ENCODE data around the gene KLF13.

Gene KLF13

DNA sequence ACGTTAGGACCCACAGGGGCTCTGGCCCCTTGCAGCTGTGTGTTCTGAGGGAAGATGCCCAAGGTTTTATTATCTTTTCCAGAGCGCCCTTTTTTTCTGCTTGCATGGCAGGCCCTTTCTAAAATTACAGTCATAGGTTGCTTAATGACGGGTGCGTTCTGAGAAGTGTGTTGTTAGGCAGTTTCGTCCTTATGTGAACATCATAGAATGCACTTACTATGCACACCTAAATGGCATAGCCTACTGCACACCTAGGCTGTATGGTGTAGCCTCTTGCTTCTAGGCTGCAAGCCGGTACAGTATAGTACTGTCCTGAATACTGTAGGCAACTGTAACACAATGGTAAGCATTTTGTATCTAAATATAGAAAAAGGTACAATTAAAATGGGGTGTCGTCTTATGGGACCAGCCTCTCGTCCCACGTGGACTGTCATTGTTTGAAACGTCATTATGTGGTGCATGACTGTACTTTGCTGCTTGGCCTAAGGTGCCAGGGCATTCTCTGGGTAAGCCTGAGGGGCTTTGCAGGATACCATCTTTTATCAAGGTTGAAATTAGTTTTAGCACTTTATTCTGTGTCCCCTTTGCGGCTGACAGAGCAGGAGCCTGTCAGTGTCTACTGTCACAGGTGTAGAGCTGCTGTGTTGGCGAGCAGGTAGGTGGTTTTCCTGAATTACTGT lies 10.9 kb downstream of the KLF13 start:
- Histone ChIP-seq H3F3A (ENCODE audit: insufficient read depth, low read length) (0 out of 2 replicates have a peak, but pooled peaks cover 5% of the 10 kb centered on the region), H3K4me2 (ENCODE audit: low read length) (peak overlapping the region; percentile 63), H3K9ac (ENCODE audit: low read length) (peak overlapping the region; percentile 39; the same call in 1 of the 2 replicates)

DNA sequence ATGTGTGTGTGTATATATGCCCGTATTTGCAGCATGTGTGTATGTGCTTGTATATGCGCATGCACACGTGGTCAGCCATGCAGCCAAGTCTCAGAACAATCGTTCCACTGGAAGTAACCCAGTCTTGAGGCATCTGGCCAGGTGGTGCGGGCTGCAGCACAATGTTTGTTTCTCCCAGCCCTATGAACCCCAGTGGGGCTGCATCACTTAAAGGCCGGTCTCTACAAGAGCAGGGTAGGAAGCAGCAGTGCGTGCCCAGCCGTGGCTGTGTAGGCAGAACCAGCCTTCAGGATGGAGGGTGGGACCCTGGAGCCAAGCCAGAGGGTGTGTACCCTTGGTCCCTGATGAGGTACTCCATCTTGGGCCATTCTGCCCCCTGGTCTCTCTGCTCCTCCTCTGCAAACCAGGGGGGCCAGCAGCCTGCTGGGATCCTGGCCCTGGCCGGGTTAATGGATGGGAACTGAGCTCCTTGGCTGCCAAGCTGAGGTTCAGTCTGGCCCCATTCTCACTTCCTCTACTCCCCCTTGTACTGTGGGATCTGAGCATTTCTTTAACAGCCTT lies 11.8 kb downstream of the KLF13 start:
- Histone ChIP-seq H3K27ac (ENCODE audit: low read depth, low read length, poor library complexity, severe bottlenecking) (peak overlapping the region; percentile 90), H4K20me1 (ENCODE audit: insufficient read depth, low read length) (no peaks in the 10 kb centered on the region), H2AFZ (ENCODE audit: low read length) (no peak overlapping the region), H3K9me2 (ENCODE audit: low read depth, low read length) (no peaks in the 10 kb centered on the region), H3K9me3 (ENCODE audit: low read length) (no peaks in the 10 kb centered on the region), H3K27me3 (ENCODE audit: insufficient read depth, low read length) (no peaks in the 10 kb centered on the region), H3K4me3 (ENCODE audit: low read depth, low read length, poor library complexity, severe bottlenecking) (peak overlapping the region; percentile 28), H3K9ac (ENCODE audit: low read length) (peak overlapping the region; percentile 44; the same call in 1 of the 2 replicates), H3F3A (ENCODE audit: insufficient read depth, low read length) (0 out of 2 replicates have a peak, but pooled peaks cover 5% of the 10 kb centered on the region), H3K36me3 (ENCODE audit: insufficient read depth, low read length) (peaks cover 9% of the 10 kb centered on the region; the same call in 1 of the 2 replicates), H3K79me2 (ENCODE audit: insufficient read depth, low read length) (peaks cover 90% of the 10 kb centered on the region), H3K4me2 (ENCODE audit: low read length) (peak overlapping the region; percentile 63), H3K4me1 (ENCODE audit: insufficient read depth, low read length, severe bottlenecking) (peaks cover 100% of the 10 kb centered on the region)
- no peak for TF ChIP-seq EZH2 (IDR thresholded peaks at IDR 0.05; ENCODE audit: borderline replicate concordance, low read length)
- TF ChIP-seq, protein P1, sequence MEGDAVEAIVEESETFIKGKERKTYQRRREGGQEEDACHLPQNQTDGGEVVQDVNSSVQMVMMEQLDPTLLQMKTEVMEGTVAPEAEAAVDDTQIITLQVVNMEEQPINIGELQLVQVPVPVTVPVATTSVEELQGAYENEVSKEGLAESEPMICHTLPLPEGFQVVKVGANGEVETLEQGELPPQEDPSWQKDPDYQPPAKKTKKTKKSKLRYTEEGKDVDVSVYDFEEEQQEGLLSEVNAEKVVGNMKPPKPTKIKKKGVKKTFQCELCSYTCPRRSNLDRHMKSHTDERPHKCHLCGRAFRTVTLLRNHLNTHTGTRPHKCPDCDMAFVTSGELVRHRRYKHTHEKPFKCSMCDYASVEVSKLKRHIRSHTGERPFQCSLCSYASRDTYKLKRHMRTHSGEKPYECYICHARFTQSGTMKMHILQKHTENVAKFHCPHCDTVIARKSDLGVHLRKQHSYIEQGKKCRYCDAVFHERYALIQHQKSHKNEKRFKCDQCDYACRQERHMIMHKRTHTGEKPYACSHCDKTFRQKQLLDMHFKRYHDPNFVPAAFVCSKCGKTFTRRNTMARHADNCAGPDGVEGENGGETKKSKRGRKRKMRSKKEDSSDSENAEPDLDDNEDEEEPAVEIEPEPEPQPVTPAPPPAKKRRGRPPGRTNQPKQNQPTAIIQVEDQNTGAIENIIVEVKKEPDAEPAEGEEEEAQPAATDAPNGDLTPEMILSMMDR (IDR thresholded peaks at IDR 0.05; ENCODE audit: low read length): no peak

More for the DNA sequence above, 10.9 kb downstream of the KLF13 start:
- no peaks in the 10 kb centered on the region for H3K27me3 ChIP-seq (ENCODE audit: insufficient read depth, low read length)
- H3K27ac ChIP-seq (ENCODE audit: low read depth, low read length, poor library complexity, severe bottlenecking): peak overlapping the region; percentile 90
- H3K4me3 ChIP-seq (ENCODE audit: low read depth, low read length, poor library complexity, severe bottlenecking): peak overlapping the region; percentile 28
- peaks cover 9% of the 10 kb centered on the region; the same call in 1 of the 2 replicates for H3K36me3 ChIP-seq (ENCODE audit: insufficient read depth, low read length)
- no peaks in the 10 kb centered on the region for H3K9me2 ChIP-seq (ENCODE audit: low read depth, low read length)
- peaks cover 100% of the 10 kb centered on the region for H3K4me1 ChIP-seq (ENCODE audit: insufficient read depth, low read length, severe bottlenecking)
- no peaks in the 10 kb centered on the region for H3K9me3 ChIP-seq (ENCODE audit: low read length)
- no peak for TF ChIP-seq EZH2 (IDR thresholded peaks at IDR 0.05; ENCODE audit: borderline replicate concordance, low read length)
- TF ChIP-seq, protein P1 (IDR thresholded peaks at IDR 0.05; ENCODE audit: low read length): no peak
- H4K20me1 ChIP-seq (ENCODE audit: insufficient read depth, low read length): no peaks in the 10 kb centered on the region
- H2AFZ ChIP-seq (ENCODE audit: low read length): no peak overlapping the region
- peaks cover 90% of the 10 kb centered on the region for H3K79me2 ChIP-seq (ENCODE audit: insufficient read depth, low read length)

DNA sequence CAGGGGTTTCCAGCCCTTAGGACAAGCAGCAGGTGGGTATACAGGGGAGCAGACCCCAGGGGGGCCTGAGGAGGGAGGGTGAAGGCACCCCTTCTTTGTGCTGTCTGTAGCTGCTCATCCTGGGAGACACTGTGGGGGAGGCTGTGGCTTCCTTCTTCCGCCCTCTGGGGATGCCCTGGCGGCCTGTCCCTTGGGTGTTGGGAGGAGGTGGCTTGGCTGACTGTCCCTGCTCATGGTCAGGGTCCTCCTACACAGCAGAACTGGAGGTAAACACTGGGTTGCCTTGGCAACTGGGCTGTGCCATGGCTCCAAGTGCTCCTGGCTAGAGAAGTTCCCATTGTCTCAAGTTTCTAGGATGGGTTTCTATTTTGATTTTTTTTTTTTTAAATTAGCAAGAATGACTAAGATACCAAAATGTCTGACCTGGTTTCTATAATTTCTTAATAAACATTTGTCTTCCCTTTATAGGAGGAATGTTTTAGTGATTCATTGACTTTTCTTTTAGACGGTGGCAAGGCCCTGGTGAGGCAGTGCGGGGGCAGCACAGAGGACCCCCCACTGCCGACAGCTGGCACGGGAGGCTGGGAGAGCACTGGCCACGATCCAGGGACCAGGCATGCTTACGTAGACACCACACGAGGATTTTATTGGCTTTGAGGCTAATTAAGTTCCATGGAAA lies 12.4 kb downstream of the KLF13 start:
- Histone ChIP-seq H2AFZ (ENCODE audit: low read length) (no peak overlapping the region), H3K4me1 (ENCODE audit: insufficient read depth, low read length, severe bottlenecking) (peaks cover 100% of the 10 kb centered on the region), H3K9me2 (ENCODE audit: low read depth, low read length) (no peaks in the 10 kb centered on the region), H3K4me2 (ENCODE audit: low read length) (peak overlapping the region; percentile 63), H3K79me2 (ENCODE audit: insufficient read depth, low read length) (peaks cover 90% of the 10 kb centered on the region), H3K9ac (ENCODE audit: low read length) (peak overlapping the region; percentile 44; the same call in 1 of the 2 replicates), H3K27ac (ENCODE audit: low read depth, low read length, poor library complexity, severe bottlenecking) (peak overlapping the region; percentile 90), H3K36me3 (ENCODE audit: insufficient read depth, low read length) (peaks cover 9% of the 10 kb centered on the region; the same call in 1 of the 2 replicates), H3K27me3 (ENCODE audit: insufficient read depth, low read length) (no peaks in the 10 kb centered on the region), H3K4me3 (ENCODE audit: low read depth, low read length, poor library complexity, severe bottlenecking) (peak overlapping the region; percentile 27), H3K9me3 (ENCODE audit: low read length) (no peaks in the 10 kb centered on the region), H3F3A (ENCODE audit: insufficient read depth, low read length) (0 out of 2 replicates have a peak, but pooled peaks cover 5% of the 10 kb centered on the region), H4K20me1 (ENCODE audit: insufficient read depth, low read length) (no peaks in the 10 kb centered on the region)
- TF ChIP-seq, protein P1 (IDR thresholded peaks at IDR 0.05; ENCODE audit: low read length): no peak
- no peak for TF ChIP-seq EZH2 (IDR thresholded peaks at IDR 0.05; ENCODE audit: borderline replicate concordance, low read length)

Measured in OCI-LY1 (cell line).